ENCODE results near the gene RAB11FIP3. TPM values are rescaled to one million over a fixed set of nuclear protein-coding genes. Genes with fewer than 3 reads are reported as not detected.
A peak's percentile ranks its signal among the peaks of the same experiment; 100 is the strongest.
"Not testable (repeated sequence)": the region's sequence is repeated elsewhere in the genome, so short reads cannot be mapped to it uniquely, and the experiment has no call there.

RAB11FIP3 gene
- total and polyA plus RNA-seq, 9 donors = 18.0 to 58.1 (median 38.1) TPM

DNA sequence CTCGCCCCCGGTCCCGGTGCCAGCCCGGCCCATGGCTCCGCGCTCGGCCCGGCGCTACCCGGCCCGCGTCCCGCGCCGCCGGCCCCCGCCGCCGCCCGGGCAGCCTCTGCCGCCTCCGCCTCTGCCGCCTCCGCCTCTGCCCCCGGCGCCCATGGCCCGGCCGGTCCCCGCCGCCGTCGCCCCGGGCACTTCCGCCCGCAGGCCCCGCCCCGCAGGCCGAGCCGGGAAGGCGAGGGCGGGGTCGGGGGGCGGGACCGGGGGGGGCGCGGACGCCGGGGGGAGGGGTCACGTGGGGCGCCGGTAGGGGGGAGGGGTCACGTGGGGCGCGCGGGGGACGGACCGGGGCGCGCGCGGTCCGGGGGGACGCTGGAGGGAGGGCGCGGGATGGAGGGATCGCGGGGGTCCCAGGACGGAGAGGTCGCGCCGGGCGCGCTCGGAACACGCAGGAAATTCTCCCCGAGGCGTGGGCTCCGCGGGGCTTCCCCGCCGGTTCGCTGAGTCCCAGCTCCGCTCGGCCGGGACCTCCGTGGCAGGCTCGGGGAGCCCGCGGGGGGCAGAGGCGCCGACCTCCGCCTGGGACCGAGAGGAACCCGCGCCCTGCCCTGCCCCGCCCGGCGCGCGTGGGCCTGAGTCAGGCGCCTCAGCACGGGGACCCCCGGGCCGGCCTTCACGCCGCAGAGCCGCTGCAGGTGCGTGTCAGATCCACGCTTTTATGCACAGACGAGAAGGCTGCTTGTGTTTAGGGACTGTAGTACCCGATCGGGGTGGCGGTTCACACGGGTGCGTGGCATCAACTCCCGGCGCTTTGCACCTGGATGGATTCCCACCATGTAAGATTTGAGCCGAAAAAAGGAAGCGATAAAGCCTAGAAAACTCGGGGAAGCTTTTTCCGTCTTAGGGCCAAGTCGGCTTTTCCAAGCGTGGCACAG, 43.4 kb upstream of the RAB11FIP3 start, which contains the start of gene PGAP6:
PGAP6 (minus strand) TSS at position 190 of the 929 bp plus-strand sequence; CDS start at position 33, 157 bp downstream.
- Histone ChIP-seq H3K36me3 (no peaks in the 10 kb centered on the region), H3K4me1 (ENCODE audit: insufficient read depth) (peaks cover 4% of the 10 kb centered on the region), H3K27me3 (no peaks in the 10 kb centered on the region), H3K9me3 (no peaks in the 10 kb centered on the region), H3K27ac (peak within 1 kb of the TSS; percentile 30 to 33), H3K4me3 (peak within 1 kb of the TSS; percentile 63)
- peak; percentile 56 to 75 (median 70) for DNase-seq
- WGBS, 3 donors = 1 to 2% (median 1%) methylated on average over 39 to 120 of the region's 123 CpGs
- intact Hi-C loops (cut with DNase I) = loop anchor here in 2 of 4 donors (10.0 kb wide), 2 partner anchors 273 to 283 kb away; partner anchors contain the start of gene RHOT2 (in 1 of the 2)
- TF ChIP-seq POLR2A (IDR thresholded peaks at IDR 0.05) (no peak), EP300 (IDR thresholded peaks at IDR 0.05) (no peak)
- TF ChIP-seq, protein P1, sequence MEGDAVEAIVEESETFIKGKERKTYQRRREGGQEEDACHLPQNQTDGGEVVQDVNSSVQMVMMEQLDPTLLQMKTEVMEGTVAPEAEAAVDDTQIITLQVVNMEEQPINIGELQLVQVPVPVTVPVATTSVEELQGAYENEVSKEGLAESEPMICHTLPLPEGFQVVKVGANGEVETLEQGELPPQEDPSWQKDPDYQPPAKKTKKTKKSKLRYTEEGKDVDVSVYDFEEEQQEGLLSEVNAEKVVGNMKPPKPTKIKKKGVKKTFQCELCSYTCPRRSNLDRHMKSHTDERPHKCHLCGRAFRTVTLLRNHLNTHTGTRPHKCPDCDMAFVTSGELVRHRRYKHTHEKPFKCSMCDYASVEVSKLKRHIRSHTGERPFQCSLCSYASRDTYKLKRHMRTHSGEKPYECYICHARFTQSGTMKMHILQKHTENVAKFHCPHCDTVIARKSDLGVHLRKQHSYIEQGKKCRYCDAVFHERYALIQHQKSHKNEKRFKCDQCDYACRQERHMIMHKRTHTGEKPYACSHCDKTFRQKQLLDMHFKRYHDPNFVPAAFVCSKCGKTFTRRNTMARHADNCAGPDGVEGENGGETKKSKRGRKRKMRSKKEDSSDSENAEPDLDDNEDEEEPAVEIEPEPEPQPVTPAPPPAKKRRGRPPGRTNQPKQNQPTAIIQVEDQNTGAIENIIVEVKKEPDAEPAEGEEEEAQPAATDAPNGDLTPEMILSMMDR (IDR thresholded peaks at IDR 0.05) = no peak

DNA sequence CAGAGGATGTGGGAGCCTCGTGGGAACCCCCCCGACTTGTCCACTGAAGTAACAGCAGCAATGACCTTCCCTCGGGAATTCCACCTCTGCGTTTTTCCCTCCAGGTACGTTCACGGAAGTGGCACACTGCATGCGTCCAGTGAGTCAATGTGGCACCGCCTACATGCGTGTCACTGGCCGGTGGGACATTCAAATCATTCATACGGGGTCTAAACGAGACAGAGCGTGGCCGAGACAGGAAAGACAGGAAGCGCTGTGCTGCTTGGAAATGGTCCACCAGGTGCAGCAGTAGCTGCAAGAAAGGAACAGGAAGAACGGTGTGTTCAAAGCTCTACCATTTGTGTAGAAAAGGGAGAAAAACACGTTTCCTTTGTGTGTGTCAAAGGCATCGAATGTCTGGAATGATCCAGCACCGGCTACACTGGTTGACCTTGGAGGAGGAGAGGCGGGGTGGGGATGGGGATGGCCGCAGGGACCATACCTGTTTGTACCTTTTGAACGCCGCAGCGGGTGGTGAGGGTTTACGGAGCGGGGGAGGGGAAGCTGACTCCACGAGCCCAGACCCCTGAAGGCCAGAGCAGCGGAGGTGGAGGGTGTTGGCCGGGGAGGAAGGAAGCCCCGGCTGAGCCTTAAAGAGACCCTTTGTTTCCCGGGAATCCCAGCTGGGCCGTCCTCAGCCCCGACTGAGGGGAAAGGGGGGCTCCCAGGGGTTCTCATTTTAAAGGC, 42.0 kb upstream of the RAB11FIP3 start:
- intact Hi-C loops (cut with DNase I) = loop anchor here in 2 of 4 donors (10.0 kb wide), 2 partner anchors 271 to 281 kb away; partner anchors contain the start of gene RHOT2 (in 1 of the 2)
- no peaks in the 10 kb centered on the region for H3K27me3 ChIP-seq
- 48 to 76% (median 63%) methylated on average over 33 of the region's 33 CpGs for WGBS, 3 donors
- H3K9me3 ChIP-seq = no peaks in the 10 kb centered on the region
- H3K4me1 ChIP-seq (ENCODE audit: insufficient read depth) = peaks cover 4% of the 10 kb centered on the region
- no peak overlapping the region for H3K4me3 ChIP-seq
- TF ChIP-seq POLR2A (IDR thresholded peaks at IDR 0.05) (no peak), EP300 (IDR thresholded peaks at IDR 0.05) (no peak)
- TF ChIP-seq, protein P1 (IDR thresholded peaks at IDR 0.05) = no peak
- no peak overlapping the region for H3K27ac ChIP-seq
- H3K36me3 ChIP-seq = no peaks in the 10 kb centered on the region
- DNase-seq = peak in 2 of 5 donors; percentile 40 to 43

DNA sequence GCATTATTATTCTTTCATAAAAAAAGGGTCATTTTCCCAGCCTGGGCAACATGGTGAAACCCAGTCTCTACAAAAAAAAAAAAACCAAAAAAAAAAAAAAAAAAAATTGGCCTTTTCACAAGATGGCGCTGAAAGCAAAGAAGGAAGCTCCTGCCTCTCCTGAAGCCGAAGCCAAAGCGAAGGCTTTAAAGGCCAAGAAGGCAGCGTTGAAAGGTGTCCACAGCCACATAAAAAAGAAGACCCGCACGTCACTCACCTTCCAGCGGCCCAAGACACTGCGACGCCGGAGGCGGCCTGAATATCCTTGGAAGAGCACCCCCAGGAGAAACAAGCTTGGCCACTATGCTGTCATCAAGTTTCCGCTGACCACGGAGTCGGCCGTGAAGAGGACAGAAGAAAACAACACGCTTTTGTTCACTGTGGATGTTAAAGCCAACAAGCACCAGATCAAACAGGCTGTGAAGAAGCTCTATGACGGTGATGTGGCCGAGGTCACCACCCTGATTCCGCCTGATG, 38.8 kb upstream of the RAB11FIP3 start:
- no peak for DNase-seq
- intact Hi-C loops (cut with DNase I) = loop anchor here in 2 of 4 donors (10.0 kb wide), 2 partner anchors 268 to 278 kb away; partner anchors contain the start of gene RHOT2 (in 1 of the 2)
- Histone ChIP-seq H3K9me3 (no peaks in the 10 kb centered on the region), H3K27ac (no peak overlapping the region), H3K4me3 (no peak overlapping the region), H3K4me1 (ENCODE audit: insufficient read depth) (no peaks in the 10 kb centered on the region), H3K36me3 (no peaks in the 10 kb centered on the region), H3K27me3 (no peaks in the 10 kb centered on the region)
- 75 to 84% (median 76%) methylated on average over 19 of the region's 19 CpGs for WGBS, 3 donors
- TF ChIP-seq POLR2A (IDR thresholded peaks at IDR 0.05) = no peak
- TF ChIP-seq EP300 (IDR thresholded peaks at IDR 0.05) = no peak
- TF ChIP-seq, protein P1 (IDR thresholded peaks at IDR 0.05) = no peak

DNA sequence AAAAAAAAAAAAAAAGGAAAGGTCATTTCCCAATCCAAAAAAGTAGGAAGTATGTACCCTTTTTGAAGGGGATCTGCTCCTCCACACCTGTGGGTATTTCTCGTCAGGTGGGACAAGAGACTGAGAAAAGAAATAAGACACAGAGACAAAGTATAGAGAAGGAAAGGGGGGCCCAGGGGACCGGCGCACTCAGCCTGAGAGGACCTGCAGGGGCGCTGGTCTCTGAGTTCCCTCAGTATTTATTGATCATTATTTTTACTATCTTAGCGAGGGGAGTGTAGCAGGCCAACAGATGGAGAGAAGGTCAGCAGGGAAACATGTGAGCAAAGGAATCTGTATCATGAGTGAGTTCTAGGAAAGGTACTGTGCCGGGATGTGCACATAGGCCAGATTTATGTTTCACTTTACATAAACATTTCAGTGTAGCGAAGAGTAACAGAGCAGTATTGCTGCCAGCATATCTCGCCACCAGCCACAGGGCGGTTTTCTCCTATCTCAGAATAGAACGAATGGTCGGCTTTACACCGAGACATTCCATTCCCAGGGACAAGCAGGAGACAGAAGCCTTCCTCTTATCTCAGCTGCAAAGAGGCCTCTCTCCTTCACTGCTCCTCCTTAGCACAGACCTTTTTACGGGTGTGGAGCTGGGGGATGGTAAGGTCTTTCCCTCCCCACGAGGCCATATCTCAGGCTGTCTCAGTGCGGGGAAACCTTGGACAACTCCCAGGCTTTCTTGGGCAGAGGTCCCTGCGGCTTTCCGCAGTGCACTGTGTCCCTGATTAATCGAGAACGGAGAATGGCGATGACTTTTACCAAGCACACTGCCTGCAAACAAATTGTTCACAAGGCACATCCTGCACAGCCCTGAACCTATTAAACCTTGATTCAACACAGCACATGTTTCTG, 37.4 kb upstream of the RAB11FIP3 start:
- DNase-seq = peak in 2 of 5 donors; percentile 54 to 78
- peak overlapping the region; percentile 15 to 30 for H3K27ac ChIP-seq
- 9 to 12% (median 10%) methylated on average over 20 of the region's 20 CpGs for WGBS, 3 donors
- not testable (repeated sequence) for H3K4me1 ChIP-seq (ENCODE audit: insufficient read depth); H3K36me3 ChIP-seq; H3K27me3 ChIP-seq; H3K4me3 ChIP-seq; H3K9me3 ChIP-seq
- intact Hi-C loops (cut with DNase I) = loop anchor here in 2 of 4 donors (10.0 kb wide), 2 partner anchors 267 to 277 kb away; partner anchors contain the start of gene RHOT2 (in 1 of the 2)

Measured in ovary (tissue), 9 donors.